ENCODE measurements around the gene ARHGAP45.

GRCh38 chr19:1135454-1135853 lies 68.5 kb downstream of the ARHGAP45 start:
- TF ChIP-seq, protein P1, sequence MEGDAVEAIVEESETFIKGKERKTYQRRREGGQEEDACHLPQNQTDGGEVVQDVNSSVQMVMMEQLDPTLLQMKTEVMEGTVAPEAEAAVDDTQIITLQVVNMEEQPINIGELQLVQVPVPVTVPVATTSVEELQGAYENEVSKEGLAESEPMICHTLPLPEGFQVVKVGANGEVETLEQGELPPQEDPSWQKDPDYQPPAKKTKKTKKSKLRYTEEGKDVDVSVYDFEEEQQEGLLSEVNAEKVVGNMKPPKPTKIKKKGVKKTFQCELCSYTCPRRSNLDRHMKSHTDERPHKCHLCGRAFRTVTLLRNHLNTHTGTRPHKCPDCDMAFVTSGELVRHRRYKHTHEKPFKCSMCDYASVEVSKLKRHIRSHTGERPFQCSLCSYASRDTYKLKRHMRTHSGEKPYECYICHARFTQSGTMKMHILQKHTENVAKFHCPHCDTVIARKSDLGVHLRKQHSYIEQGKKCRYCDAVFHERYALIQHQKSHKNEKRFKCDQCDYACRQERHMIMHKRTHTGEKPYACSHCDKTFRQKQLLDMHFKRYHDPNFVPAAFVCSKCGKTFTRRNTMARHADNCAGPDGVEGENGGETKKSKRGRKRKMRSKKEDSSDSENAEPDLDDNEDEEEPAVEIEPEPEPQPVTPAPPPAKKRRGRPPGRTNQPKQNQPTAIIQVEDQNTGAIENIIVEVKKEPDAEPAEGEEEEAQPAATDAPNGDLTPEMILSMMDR (IDR thresholded peaks at IDR 0.05), result no peak
- no peak for TF ChIP-seq POLR2A (IDR thresholded peaks at IDR 0.05)

Data from testis (tissue), 2 donors.